DND-41 (cell line): Measurements from ENCODE around the gene EXOC4.

ENCODE experiments used
- ATAC-seq: fragments of 200-7000 bp; cut with Tn5 transposase; 3 replicates; pipeline ENCODE4 v1.9.1; 2021; ENCODE audit warnings: low read depth; ENCODE audit not compliant: insufficient read depth
- DNase-seq: peaks from one replicate; pipeline ENCODE4 v3.0.0-alpha.2; 2020
- H2AFZ ChIP-seq: 2 replicates; pipeline ENCODE4 v1.6.0; 2012; ENCODE audit warnings: low read depth, low read length
- H3K27ac ChIP-seq: 2 replicates; pipeline ENCODE4 v1.5.1; 2012; ENCODE audit warnings: low read length, inconsistent platforms
- H3K27me3 ChIP-seq: fragments of 200-600 bp; sonication (generic); 2 replicates; pipeline ENCODE4 v1.6.0; 2012; ENCODE audit warnings: low read length, mild to moderate bottlenecking, inconsistent platforms; ENCODE audit not compliant: insufficient read depth, poor library complexity
- H3K36me3 ChIP-seq: 2 replicates; pipeline ENCODE4 v1.5.1; 2012; ENCODE audit warnings: low read length, inconsistent platforms; ENCODE audit not compliant: insufficient read depth
- H3K4me1 ChIP-seq: 2 replicates; pipeline ENCODE4 v1.5.1; 2012; ENCODE audit warnings: mild to moderate bottlenecking, low read length; ENCODE audit not compliant: insufficient read depth
- H3K4me2 ChIP-seq: 2 replicates; pipeline ENCODE4 v1.6.0; 2012; ENCODE audit warnings: mild to moderate bottlenecking, moderate library complexity, low read length, inconsistent platforms; ENCODE audit not compliant: insufficient read depth
- H3K4me3 ChIP-seq, 2 experiments: fragments of 200-600 bp in 1 of 2; shearing (Covaris generic) in 1 of 2; 2 replicates each; pipeline ENCODE4 v1.5.1; 2012 to 2016; ENCODE audit warnings: inconsistent platforms in 2 of 2, low read length in 2 of 2, mild to moderate bottlenecking in 2 of 2, low read depth in 1 of 2, moderate library complexity in 1 of 2
- H3K79me2 ChIP-seq: 2 replicates; pipeline ENCODE4 v1.6.0; 2012; ENCODE audit warnings: low read length, inconsistent platforms; ENCODE audit not compliant: insufficient read depth
- H3K9ac ChIP-seq: 2 replicates; pipeline ENCODE4 v1.6.0; 2012; ENCODE audit warnings: low read depth, mild to moderate bottlenecking, inconsistent platforms, low read length, moderate library complexity
- H3K9me3 ChIP-seq: 2 replicates; pipeline ENCODE4 v1.5.1; 2012; ENCODE audit warnings: low read length, moderate library complexity, mild to moderate bottlenecking, inconsistent platforms; ENCODE audit not compliant: insufficient read depth, severe bottlenecking
- H4K20me1 ChIP-seq: 2 replicates; pipeline ENCODE4 v1.6.0; 2012; ENCODE audit warnings: low read length; ENCODE audit not compliant: insufficient read depth
- EZH2 ChIP-seq: IDR thresholded peaks from 3 replicates; pipeline ENCODE4 v1.6.1; 2012; ENCODE audit warnings: borderline replicate concordance, low read depth, mild to moderate bottlenecking, moderate library complexity, low read length, inconsistent platforms; ENCODE audit not compliant: severe bottlenecking
- TF ChIP-seq, protein P1 (sequence below): IDR thresholded peaks from 2 replicates; pipeline ENCODE4 v1.5.1; 2012; ENCODE audit warnings: borderline replicate concordance, low read length, moderate library complexity, mild to moderate bottlenecking; ENCODE audit not compliant: poor library complexity, severe bottlenecking; ENCODE audit errors: extremely low read depth

The EXOC4 gene

DNA sequence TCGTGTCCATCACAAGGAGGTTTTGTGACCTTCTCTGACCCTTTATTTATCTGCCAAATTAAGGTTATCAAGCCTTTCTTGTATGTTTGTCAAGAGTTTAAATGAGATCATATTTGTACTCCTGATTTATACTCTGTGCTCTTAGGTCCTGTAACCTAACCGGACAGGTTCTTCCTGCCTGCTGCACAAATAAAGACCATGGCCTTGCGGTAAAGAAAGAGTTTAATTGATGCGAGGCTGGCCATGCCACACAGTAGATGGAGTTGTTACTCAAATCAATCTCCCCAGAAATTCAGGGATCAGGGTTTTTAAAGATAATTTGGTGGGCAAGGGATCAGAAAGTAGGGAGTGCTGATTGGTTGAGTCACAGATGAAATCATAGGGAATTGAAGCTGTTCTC, 794.8 kb downstream of the EXOC4 start:
- Histone ChIP-seq H3K4me2 (no peak overlapping the region), H3K27me3 (no peaks in the 10 kb centered on the region), H3K36me3 (0 out of 2 replicates have a peak, but pooled peaks cover 3% of the 10 kb centered on the region), H3K4me3 (no peak overlapping the region), H3K9me3 (no peaks in the 10 kb centered on the region), H2AFZ (no peak overlapping the region), H3K79me2 (no peaks in the 10 kb centered on the region), H3K4me1 (no peaks in the 10 kb centered on the region), H4K20me1 (no peaks in the 10 kb centered on the region), H3K9ac (no peak overlapping the region), H3K27ac (no peak overlapping the region)
- ATAC-seq: no peak
- no peak for DNase-seq
- no peak for TF ChIP-seq EZH2
- TF ChIP-seq, protein P1, sequence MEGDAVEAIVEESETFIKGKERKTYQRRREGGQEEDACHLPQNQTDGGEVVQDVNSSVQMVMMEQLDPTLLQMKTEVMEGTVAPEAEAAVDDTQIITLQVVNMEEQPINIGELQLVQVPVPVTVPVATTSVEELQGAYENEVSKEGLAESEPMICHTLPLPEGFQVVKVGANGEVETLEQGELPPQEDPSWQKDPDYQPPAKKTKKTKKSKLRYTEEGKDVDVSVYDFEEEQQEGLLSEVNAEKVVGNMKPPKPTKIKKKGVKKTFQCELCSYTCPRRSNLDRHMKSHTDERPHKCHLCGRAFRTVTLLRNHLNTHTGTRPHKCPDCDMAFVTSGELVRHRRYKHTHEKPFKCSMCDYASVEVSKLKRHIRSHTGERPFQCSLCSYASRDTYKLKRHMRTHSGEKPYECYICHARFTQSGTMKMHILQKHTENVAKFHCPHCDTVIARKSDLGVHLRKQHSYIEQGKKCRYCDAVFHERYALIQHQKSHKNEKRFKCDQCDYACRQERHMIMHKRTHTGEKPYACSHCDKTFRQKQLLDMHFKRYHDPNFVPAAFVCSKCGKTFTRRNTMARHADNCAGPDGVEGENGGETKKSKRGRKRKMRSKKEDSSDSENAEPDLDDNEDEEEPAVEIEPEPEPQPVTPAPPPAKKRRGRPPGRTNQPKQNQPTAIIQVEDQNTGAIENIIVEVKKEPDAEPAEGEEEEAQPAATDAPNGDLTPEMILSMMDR: no peak

DNA sequence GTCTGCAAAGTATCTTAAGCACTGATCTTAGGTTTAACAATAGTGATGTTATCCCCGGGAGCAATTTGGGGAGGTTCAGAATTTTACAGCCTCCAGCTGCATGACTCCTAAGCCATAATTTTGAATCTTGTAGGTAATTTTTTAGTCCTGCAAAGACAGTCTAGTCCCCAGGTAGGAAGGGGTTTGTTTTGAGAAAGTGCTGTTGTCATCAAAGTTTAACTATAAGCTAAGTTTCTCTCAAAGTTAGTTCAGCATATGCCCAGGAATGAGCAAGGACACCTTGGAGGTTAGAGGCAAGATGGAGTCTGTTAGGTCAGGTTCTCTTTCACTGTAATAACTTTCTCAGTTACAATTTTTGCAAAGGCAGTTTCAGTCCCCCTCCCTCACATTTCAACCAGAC, 795.3 kb downstream of the EXOC4 start:
- Histone ChIP-seq H3K4me2 (no peak overlapping the region), H3K4me1 (no peaks in the 10 kb centered on the region), H3K79me2 (no peaks in the 10 kb centered on the region), H3K4me3 (no peak overlapping the region), H3K9ac (no peak overlapping the region), H3K27ac (no peak overlapping the region), H3K9me3 (no peaks in the 10 kb centered on the region), H3K36me3 (0 out of 2 replicates have a peak, but pooled peaks cover 3% of the 10 kb centered on the region), H2AFZ (no peak overlapping the region), H3K27me3 (no peaks in the 10 kb centered on the region), H4K20me1 (no peaks in the 10 kb centered on the region)
- DNase-seq (no peak), ATAC-seq (no peak)
- TF ChIP-seq, protein P1: no peak
- no peak for TF ChIP-seq EZH2

DNA sequence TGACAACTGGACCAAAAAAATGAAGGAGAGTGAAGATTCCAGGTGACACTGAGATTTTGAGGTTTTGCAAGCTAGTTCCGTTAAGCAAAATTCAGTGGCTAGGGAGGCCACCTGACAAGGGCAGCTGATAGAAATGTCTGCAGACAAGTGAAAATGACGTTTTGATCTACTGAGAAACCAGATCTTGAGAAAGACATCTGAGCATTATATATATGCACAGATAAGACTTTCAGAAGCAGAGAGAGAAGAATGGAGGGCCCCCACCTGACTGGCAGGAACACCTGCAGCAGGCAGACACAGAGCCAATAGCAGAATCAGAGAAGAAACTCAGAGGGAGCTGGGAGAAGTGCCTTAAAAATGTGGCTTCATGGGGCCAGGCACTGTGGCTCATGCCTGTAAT, 798.1 kb downstream of the EXOC4 start:
- Histone ChIP-seq H3K4me1 (no peaks in the 10 kb centered on the region), H3K4me3 (no peak overlapping the region), H2AFZ (no peak overlapping the region), H3K27ac (no peak overlapping the region), H3K27me3 (no peaks in the 10 kb centered on the region), H3K9ac (no peak overlapping the region), H3K4me2 (no peak overlapping the region), H4K20me1 (no peaks in the 10 kb centered on the region), H3K79me2 (no peaks in the 10 kb centered on the region), H3K9me3 (no peaks in the 10 kb centered on the region), H3K36me3 (0 out of 2 replicates have a peak, but pooled peaks cover 3% of the 10 kb centered on the region)
- ATAC-seq (no peak), DNase-seq (no peak)
- no peak for TF ChIP-seq EZH2
- TF ChIP-seq, protein P1: no peak

DNA sequence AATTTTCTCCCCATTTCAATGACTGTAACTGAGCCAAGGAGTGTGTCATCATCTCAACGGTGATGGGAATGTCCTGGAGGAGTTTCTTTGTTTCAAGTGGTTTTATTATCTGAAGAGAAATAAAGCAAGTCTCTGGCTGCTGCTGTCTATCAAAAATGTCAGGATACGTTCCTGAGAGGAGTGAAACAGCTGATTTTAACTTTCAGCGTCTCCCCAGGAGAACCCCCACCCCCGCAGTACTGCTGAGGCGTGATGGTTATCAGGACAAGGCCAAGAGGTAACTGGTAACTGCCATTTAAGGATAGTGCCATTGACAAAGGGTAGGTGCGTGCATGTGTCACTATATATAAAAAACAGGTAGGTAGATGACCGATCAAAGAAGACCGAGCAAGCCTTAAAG, 803.9 kb downstream of the EXOC4 start:
- Histone ChIP-seq H3K27me3 (no peaks in the 10 kb centered on the region), H3K4me3 (no peak overlapping the region), H3K9me3 (no peaks in the 10 kb centered on the region), H3K79me2 (no peaks in the 10 kb centered on the region), H3K4me1 (no peaks in the 10 kb centered on the region), H4K20me1 (no peaks in the 10 kb centered on the region), H3K36me3 (no peaks in the 10 kb centered on the region), H3K9ac (no peak overlapping the region), H3K4me2 (no peak overlapping the region), H3K27ac (no peak overlapping the region), H2AFZ (no peak overlapping the region)
- TF ChIP-seq, protein P1: no peak
- TF ChIP-seq EZH2: no peak
- DNase-seq (no peak), ATAC-seq (no peak)
